GM21423 (cell line): ENCODE data around the gene CCNL1.

ENCODE experiments used
- ATAC-seq: cut with Tn5 transposase; IDR thresholded peaks from one replicate; pipeline ENCODE4 v1.9.1; 2021; ENCODE audit warnings: mild to moderate bottlenecking, moderate library complexity; ENCODE audit not compliant: unreplicated experiment

The CCNL1 gene

GRCh38 chr3:157126365-157126764 lies 33.6 kb downstream of the CCNL1 start:
- ATAC-seq: no peak

- no peak for ATAC-seq
These were observed 34.8 kb downstream of the CCNL1 start for GRCh38 chr3:157125101-157125500.

GRCh38 chr3:157123621-157124020 lies 36.3 kb downstream of the CCNL1 start:
- no peak for ATAC-seq

GRCh38 chr3:157122832-157123427 lies 37.0 kb downstream of the CCNL1 start:
- no peak for ATAC-seq

GRCh38 chr3:157122116-157122515 lies 37.8 kb downstream of the CCNL1 start:
- ATAC-seq: no peak

GRCh38 chr3:157121522-157121921 lies 38.4 kb downstream of the CCNL1 start:
- no peak for ATAC-seq

GRCh38 chr3:157120071-157120892 lies 39.7 kb downstream of the CCNL1 start:
- ATAC-seq: no peak

GRCh38 chr3:157119369-157119951 lies 40.5 kb downstream of the CCNL1 start:
- no peak for ATAC-seq

- no peak for ATAC-seq
These were observed 41.9 kb downstream of the CCNL1 start for GRCh38 chr3:157117875-157118654.

GRCh38 chr3:157117206-157117605 lies 42.7 kb downstream of the CCNL1 start:
- ATAC-seq: no peak

GRCh38 chr3:157116017-157116416 lies 43.9 kb downstream of the CCNL1 start:
- ATAC-seq: no peak

GRCh38 chr3:157115069-157116006 lies 44.6 kb downstream of the CCNL1 start:
- ATAC-seq: no peak

GRCh38 chr3:157113832-157114505 lies 46.0 kb downstream of the CCNL1 start:
- no peak for ATAC-seq

- ATAC-seq: no peak
These were observed 47.4 kb downstream of the CCNL1 start for GRCh38 chr3:157112536-157112935.

GRCh38 chr3:157111518-157111917 lies 48.4 kb downstream of the CCNL1 start:
- no peak for ATAC-seq

- no peak for ATAC-seq
These were observed 49.1 kb downstream of the CCNL1 start for GRCh38 chr3:157110761-157111278.

GRCh38 chr3:157109267-157110141 lies 50.4 kb downstream of the CCNL1 start:
- no peak for ATAC-seq

- ATAC-seq: no peak
These were observed 52.3 kb downstream of the CCNL1 start for GRCh38 chr3:157107644-157108133.
